OCI-LY7 (cell line): Measurements from ENCODE around the gene ANKLE2. TPM values are rescaled to one million over a fixed set of nuclear protein-coding genes. Genes with fewer than 3 reads are reported as not detected.

Source experiments
- BruUV-seq: library from RNA; stranded (reverse); fragments of 400-500 nt; replicated peaks from 2 replicates; lab custom pipeline; 2021; lab: Mats Ljungman, UMichigan
- CTCF ChIA-PET: fragments of 300-600 bp; sonication (Branson Sonifier 250); formaldehyde crosslinking; loops from one replicate; lab custom pipeline; 2022; ENCODE audit warnings: antibody characterized with exemption; ENCODE audit not compliant: unreplicated experiment; lab: Charles Lee
- POLR2A ChIA-PET: fragments of 300-600 bp; sonication (Branson Sonifier 250); formaldehyde crosslinking; loops from one replicate; lab custom pipeline; 2022; ENCODE audit warnings: antibody characterized with exemption; lab: Charles Lee
- DNase-seq: peaks from one replicate; pipeline ENCODE4 v3.0.0-alpha.2; 2015; ENCODE audit warnings: low spot score
- H2AFZ ChIP-seq: fragments of 200-600 bp; sonication (generic), shearing (Covaris generic); 2 replicates; pipeline ENCODE4 v1.6.1; 2014; ENCODE audit warnings: mild to moderate bottlenecking, antibody characterized with exemption, low read length, moderate library complexity
- H3K27ac ChIP-seq: fragments of 200-600 bp; sonication (generic); 2 replicates; pipeline ENCODE4 v1.5.1; 2014; ENCODE audit warnings: mixed run types, low read depth, mild to moderate bottlenecking, moderate library complexity, low read length, inconsistent platforms; ENCODE audit not compliant: poor library complexity, severe bottlenecking
- H3K36me3 ChIP-seq: fragments of 200-600 bp; sonication (generic); 2 replicates; pipeline ENCODE4 v1.6.1; 2014; ENCODE audit warnings: mild to moderate bottlenecking, antibody characterized with exemption, low read length, moderate library complexity, mixed read lengths; ENCODE audit not compliant: insufficient read depth
- H3K4me1 ChIP-seq: fragments of 200-600 bp; sonication (generic); 2 replicates; pipeline ENCODE4 v1.5.1; 2014; ENCODE audit warnings: mild to moderate bottlenecking, low read length; ENCODE audit not compliant: insufficient read depth, poor library complexity, severe bottlenecking
- H3K4me2 ChIP-seq: fragments of 200-600 bp; sonication (generic); 2 replicates; pipeline ENCODE4 v1.6.1; 2014; ENCODE audit warnings: mild to moderate bottlenecking, low read length
- H3K4me3 ChIP-seq: fragments of 200-600 bp; sonication (generic); 2 replicates; pipeline ENCODE4 v1.5.1; 2014; ENCODE audit warnings: mild to moderate bottlenecking, low read depth, low read length; ENCODE audit not compliant: poor library complexity, severe bottlenecking
- H3K79me2 ChIP-seq: fragments of 200-600 bp; sonication (generic); 2 replicates; pipeline ENCODE4 v1.6.1; 2016; ENCODE audit warnings: low read depth, mild to moderate bottlenecking, low read length, moderate library complexity, mixed read lengths; ENCODE audit not compliant: insufficient read depth
- H3K9me2 ChIP-seq: fragments of 200-600 bp; sonication (generic); 2 replicates; pipeline ENCODE4 v1.6.1; 2016; ENCODE audit warnings: mild to moderate bottlenecking, low read length, mixed read lengths; ENCODE audit not compliant: insufficient read depth
- H3K9me3 ChIP-seq: fragments of 200-600 bp; sonication (generic); 2 replicates; pipeline ENCODE4 v1.6.1; 2014; ENCODE audit warnings: mild to moderate bottlenecking, mixed run types, low read length, mixed read lengths
- H4K20me1 ChIP-seq: fragments of 200-600 bp; sonication (generic); 2 replicates; pipeline ENCODE4 v1.6.1; 2014; ENCODE audit warnings: mild to moderate bottlenecking, antibody characterized with exemption, low read length, moderate library complexity, mixed read lengths; ENCODE audit not compliant: insufficient read depth
- EZH2phosphoT487 ChIP-seq: fragments of 200-600 bp; sonication (generic); IDR thresholded peaks from 2 replicates; pipeline ENCODE4 v1.6.1; 2018; ENCODE audit warnings: low read depth, borderline replicate concordance, mild to moderate bottlenecking, mixed run types, antibody characterized with exemption, low read length, moderate library complexity, mixed read lengths
- intact Hi-C: fragments of 100-400 bp; cut with micrococcal nuclease; formaldehyde crosslinking; loops from one replicate; pipeline ENCODE4 v1.10.0; 2022; ENCODE audit not compliant: unreplicated experiment
- total RNA-seq, 2 experiments: library from RNA; depleted of rRNA in 1 of 2; stranded (reverse); fragments of >200 nt in 1 of 2; shearing (Covaris generic) in 1 of 2; gene quantifications; 2 replicates each; pipeline ENCODE4 v1.2.3, GENCODE V29; 2014 to 2022
- TF ChIP-seq, protein P1 (sequence below): fragments of 200-600 bp; sonication (generic); conservative IDR thresholded peaks from 2 replicates; pipeline ENCODE4 v1.5.1; 2014; ENCODE audit warnings: mild to moderate bottlenecking, antibody characterized with exemption, low read length, moderate library complexity, mixed read lengths

Gene ANKLE2
- total RNA-seq, 2 experiments from 2014 or later: 88.0 to 121 TPM

DNA sequence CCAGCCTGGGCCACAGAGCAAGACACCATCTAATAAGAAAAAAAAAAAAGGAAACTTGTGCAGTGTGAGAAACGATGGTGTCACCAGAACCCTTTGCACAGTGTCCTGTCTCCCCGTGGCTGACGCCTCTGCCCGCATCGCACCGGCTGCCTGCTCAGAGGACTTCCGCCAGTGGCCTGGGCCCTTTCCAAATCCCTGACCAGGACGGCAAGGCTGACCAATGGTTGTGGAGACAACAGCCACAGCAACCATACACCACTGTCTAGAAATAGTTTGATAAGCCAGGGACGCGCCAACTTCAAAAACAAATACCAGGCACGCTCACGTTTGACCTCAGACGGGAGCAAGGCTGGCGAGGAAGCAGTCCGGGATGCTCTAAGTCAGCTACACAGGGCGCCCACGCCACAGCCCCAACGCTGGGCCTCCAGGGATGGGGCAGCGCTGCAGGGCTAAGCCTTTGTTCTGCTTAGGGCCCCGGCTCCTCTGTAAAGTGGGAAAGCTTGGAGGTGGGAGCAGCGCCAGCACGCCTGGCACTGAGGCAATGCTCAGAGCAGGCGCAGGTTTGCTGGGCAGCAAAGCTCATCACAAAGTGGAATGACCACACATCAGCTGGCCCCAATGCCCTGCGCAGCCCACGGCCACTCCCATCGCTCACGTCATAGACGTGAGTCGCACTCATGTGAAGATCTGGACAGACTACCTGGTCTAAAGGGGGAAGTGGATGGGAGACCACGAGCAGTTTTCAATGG is 38.4 kb downstream of the ANKLE2 start:
- DNase-seq: no peak
- intact Hi-C loops: no loop called here
- H3K27ac ChIP-seq: no peak overlapping the region
- no peak overlapping the region for H3K4me3 ChIP-seq
- H3K36me3 ChIP-seq: peaks cover 95% of the 10 kb centered on the region
- ChIA-PET CTCF (no interaction called here), POLR2A (no interaction called here)
- H3K4me1 ChIP-seq: no peaks in the 10 kb centered on the region
- TF ChIP-seq, protein P1, sequence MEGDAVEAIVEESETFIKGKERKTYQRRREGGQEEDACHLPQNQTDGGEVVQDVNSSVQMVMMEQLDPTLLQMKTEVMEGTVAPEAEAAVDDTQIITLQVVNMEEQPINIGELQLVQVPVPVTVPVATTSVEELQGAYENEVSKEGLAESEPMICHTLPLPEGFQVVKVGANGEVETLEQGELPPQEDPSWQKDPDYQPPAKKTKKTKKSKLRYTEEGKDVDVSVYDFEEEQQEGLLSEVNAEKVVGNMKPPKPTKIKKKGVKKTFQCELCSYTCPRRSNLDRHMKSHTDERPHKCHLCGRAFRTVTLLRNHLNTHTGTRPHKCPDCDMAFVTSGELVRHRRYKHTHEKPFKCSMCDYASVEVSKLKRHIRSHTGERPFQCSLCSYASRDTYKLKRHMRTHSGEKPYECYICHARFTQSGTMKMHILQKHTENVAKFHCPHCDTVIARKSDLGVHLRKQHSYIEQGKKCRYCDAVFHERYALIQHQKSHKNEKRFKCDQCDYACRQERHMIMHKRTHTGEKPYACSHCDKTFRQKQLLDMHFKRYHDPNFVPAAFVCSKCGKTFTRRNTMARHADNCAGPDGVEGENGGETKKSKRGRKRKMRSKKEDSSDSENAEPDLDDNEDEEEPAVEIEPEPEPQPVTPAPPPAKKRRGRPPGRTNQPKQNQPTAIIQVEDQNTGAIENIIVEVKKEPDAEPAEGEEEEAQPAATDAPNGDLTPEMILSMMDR: no peak
- TF ChIP-seq EZH2phosphoT487: no peak
- H3K9me2 ChIP-seq: no peaks in the 10 kb centered on the region
- H3K79me2 ChIP-seq: no peaks in the 10 kb centered on the region
- no TSS peak for BruUV-seq
- no peak overlapping the region for H2AFZ ChIP-seq
- no peaks in the 10 kb centered on the region for H3K9me3 ChIP-seq
- no peak overlapping the region for H3K4me2 ChIP-seq
- H4K20me1 ChIP-seq: peaks cover 16% of the 10 kb centered on the region; the same call in 1 of the 2 replicates

DNA sequence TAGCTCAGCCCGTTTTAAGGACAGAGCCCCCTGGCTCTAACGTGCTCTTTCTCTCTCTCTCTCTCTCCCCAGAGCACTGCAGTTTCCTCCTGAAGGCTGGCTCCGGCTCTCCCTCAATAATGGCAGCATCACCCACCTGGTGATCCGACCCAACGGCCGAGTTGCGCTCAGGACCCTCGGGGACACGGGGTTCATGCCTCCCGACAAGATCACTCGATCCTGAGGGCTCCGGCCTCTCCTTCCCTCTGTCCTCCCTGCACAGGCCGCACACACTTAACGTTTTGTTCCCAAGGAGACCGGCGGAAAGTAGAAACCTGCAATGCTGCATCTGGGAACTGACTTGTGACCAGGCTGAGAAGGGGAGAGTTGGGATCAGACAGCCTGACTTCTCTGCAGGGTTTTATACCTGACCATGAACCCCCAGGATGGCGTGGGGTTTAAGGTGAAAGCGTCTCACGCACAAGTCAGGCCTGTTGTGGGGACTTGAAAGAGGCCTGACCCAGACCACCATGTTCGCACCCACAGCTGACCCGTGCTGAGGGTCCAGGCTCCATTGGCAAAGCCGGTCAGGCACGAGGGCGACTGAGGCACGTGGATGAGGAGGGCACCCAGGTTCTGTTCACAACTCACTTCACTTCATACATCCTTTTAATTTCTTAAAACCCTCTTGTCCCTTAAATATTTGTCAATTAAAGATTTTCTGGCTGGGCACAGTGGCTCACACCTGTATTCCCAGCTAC is 40.9 kb downstream of the ANKLE2 start:
- CTCF ChIA-PET: no interaction called here
- Histone ChIP-seq H3K79me2 (no peaks in the 10 kb centered on the region), H3K9me2 (no peaks in the 10 kb centered on the region), H3K27ac (no peak overlapping the region), H3K4me1 (no peaks in the 10 kb centered on the region), H3K4me2 (no peak overlapping the region), H2AFZ (no peak overlapping the region), H3K4me3 (no peak overlapping the region), H3K9me3 (no peaks in the 10 kb centered on the region), H3K36me3 (peaks cover 93% of the 10 kb centered on the region), H4K20me1 (peaks cover 16% of the 10 kb centered on the region; the same call in 1 of the 2 replicates)
- DNase-seq: no peak
- POLR2A ChIA-PET: interaction anchor here (1.0 kb wide), 1 partner anchor 10 kb away, joined by 4 read pairs; no protein-coding TSS in a partner anchor
- BruUV-seq: no TSS peak
- TF ChIP-seq, protein P1: no peak
- TF ChIP-seq EZH2phosphoT487: no peak
- intact Hi-C loops: no loop called here

DNA sequence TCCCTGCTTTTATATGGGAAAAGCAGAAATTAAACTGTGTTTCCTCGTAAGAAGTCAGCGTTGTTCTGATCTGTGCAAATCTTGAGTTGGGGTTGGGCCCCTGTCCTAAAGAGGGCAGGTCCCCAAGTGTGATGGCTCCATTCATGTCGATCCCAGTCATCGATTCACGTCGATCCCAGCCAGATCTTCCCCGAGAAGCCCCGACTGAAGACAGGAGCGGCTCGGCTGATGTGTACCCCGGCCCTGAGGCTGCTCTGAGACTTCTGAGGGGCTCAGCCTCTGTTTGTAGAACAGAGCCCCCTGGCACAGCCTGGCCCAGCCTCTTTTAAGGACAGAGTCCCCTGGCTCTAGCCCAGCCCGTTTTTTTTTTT is 41.7 kb downstream of the ANKLE2 start:
- H3K79me2 ChIP-seq: no peaks in the 10 kb centered on the region
- TF ChIP-seq, protein P1: no peak
- TF ChIP-seq EZH2phosphoT487: no peak
- intact Hi-C loops: no loop called here
- H3K9me2 ChIP-seq: no peaks in the 10 kb centered on the region
- DNase-seq: no peak
- ChIA-PET CTCF (no interaction called here), POLR2A (no interaction called here)
- no peak overlapping the region for H2AFZ ChIP-seq
- no TSS peak for BruUV-seq
- no peaks in the 10 kb centered on the region for H3K4me1 ChIP-seq
- H4K20me1 ChIP-seq: peaks cover 9% of the 10 kb centered on the region; the same call in 1 of the 2 replicates
- no peak overlapping the region for H3K4me3 ChIP-seq
- no peak overlapping the region for H3K27ac ChIP-seq
- H3K4me2 ChIP-seq: no peak overlapping the region
- H3K36me3 ChIP-seq: peaks cover 90% of the 10 kb centered on the region
- no peaks in the 10 kb centered on the region for H3K9me3 ChIP-seq
